ENCODE data around the gene SHROOM2. TPM values are rescaled to one million over a fixed set of nuclear protein-coding genes. Genes with fewer than 3 reads are reported as not detected.

Gene SHROOM2
- total and polyA plus RNA-seq, 2 of the 4 experiments (the other 2 are of a cell fraction) = 8.1 to 14.2 TPM

- H3K14ac ChIP-seq (replicated peaks; ENCODE audit: low read depth, low read length) = no peak overlapping the region
- H2AK9ac ChIP-seq (replicated peaks; ENCODE audit: low read depth, low read length, poor library complexity) = no peak overlapping the region
- no peak overlapping the region for H4K5ac ChIP-seq (ENCODE audit: low read depth, low read length)
- peak overlapping the region; percentile 29; the same call in 1 of the 2 replicates for H3K9ac ChIP-seq (ENCODE audit: low read depth, low read length)
- H3K18ac ChIP-seq (ENCODE audit: low read depth, low read length) = no peak overlapping the region
- no peak for DNase-seq
- H4K20me1 ChIP-seq (ENCODE audit: insufficient read depth, low read length) = no peaks in the 10 kb centered on the region
- no peak overlapping the region for H2BK5ac ChIP-seq (ENCODE audit: low read depth, low read length, poor library complexity, severe bottlenecking)
- no peaks in the 10 kb centered on the region for H3K79me1 ChIP-seq (ENCODE audit: low read depth in 1 of 2, low read length in 2 of 2)
- intact Hi-C loops (cut with micrococcal nuclease) (loop anchor here (5.0 kb wide), 1 partner anchor 85 kb away; no protein-coding TSS in a partner anchor), dilution Hi-C loops (cut with HindIII; ENCODE audit: low sequenced_read_pairs, unreplicated experiment) (no loop called here), in situ Hi-C loops (cut with MboI; ENCODE audit: low sequenced_read_pairs) (no loop called here)
- no peak overlapping the region for H3K4ac ChIP-seq (ENCODE audit: low read depth, low read length)
- H3K9me3 ChIP-seq (ENCODE audit: control insufficient read depth, insufficient read depth, low read length) = peaks cover 8% of the 10 kb centered on the region
- H2BK15ac ChIP-seq (ENCODE audit: low read depth, low read length) = no peak overlapping the region
- H2BK120ac ChIP-seq (ENCODE audit: low read depth, low read length) = no peak overlapping the region
- ChIA-PET CTCF (no interaction called here), POLR2A (ENCODE audit: unreplicated experiment) (no interaction called here)
- no peak overlapping the region for H3K23ac ChIP-seq (ENCODE audit: low read depth, low read length)
- TF ChIP-seq CTCF (conservative IDR thresholded peaks at IDR 0.05; ENCODE audit: low read depth, low read length) = no peak
- TF ChIP-seq SMC3 (IDR thresholded peaks at IDR 0.05; ENCODE audit: low read depth, low read length) = no peak
- H3K56ac ChIP-seq (ENCODE audit: extremely low read depth, insufficient read depth, low read length) = no peak overlapping the region
- no peak overlapping the region for H2BK20ac ChIP-seq (ENCODE audit: low read depth, low read length)
- H4K8ac ChIP-seq (ENCODE audit: low read depth in 2 of 2, low read length in 2 of 2) = no peak overlapping the region
- H3K4me1 ChIP-seq (ENCODE audit: control insufficient read depth, insufficient read depth, low read length) = peaks cover 4% of the 10 kb centered on the region; the same call in 1 of the 2 replicates
- peak overlapping the region; percentile 81 for H2AFZ ChIP-seq (replicated peaks; ENCODE audit: low read length, poor library complexity)
- peak overlapping the region; percentile 73 for H3K4me2 ChIP-seq (ENCODE audit: low read depth, low read length)
- peaks cover 19% of the 10 kb centered on the region for H3K27me3 ChIP-seq (ENCODE audit: control insufficient read depth, insufficient read depth, low read length)
- 10% methylated on average over 15 of the region's 45 CpGs; no CpG with 5 or more reads in 1 of the 2 experiments for WGBS, 2 experiments (ENCODE audit: extremely low coverage in 2 of 2, insufficient read length in 1 of 2)
- H4K91ac ChIP-seq (ENCODE audit: insufficient read depth, low read depth, low read length) = no peak overlapping the region
- H3K36me3 ChIP-seq (ENCODE audit: control insufficient read depth, insufficient read depth, low read length) = no peaks in the 10 kb centered on the region
- peak overlapping the region; percentile 87 for H3K4me3 ChIP-seq (ENCODE audit: insufficient read depth, low read depth, low read length)
- H3K27ac ChIP-seq (ENCODE audit: insufficient read depth, low read length) = no peak overlapping the region
- 0 out of 2 replicates have a peak overlapping the region, but pooled peaks have one; percentile 39 for H2AK5ac ChIP-seq (ENCODE audit: low read depth, low read length)
- peak; percentile 27 for ATAC-seq (ENCODE audit: low read depth)
- no TSS peak for BruUV-seq (replicated peaks)
- no peaks in the 10 kb centered on the region for H3K9me1 ChIP-seq (ENCODE audit: insufficient read depth, low read length)
Observed at GRCh38 chrX:9786798-9787635, 788 bp downstream of the SHROOM2 start.
